CD14-positive monocyte (primary cell): ENCODE results near the gene RTCA. TPM values are rescaled to one million over a fixed set of nuclear protein-coding genes. Genes with fewer than 3 reads are reported as not detected.

Source experiments
- DNase-seq, 3 donors: peaks; one replicate each; pipeline ENCODE4 v3.0.0-alpha.2; 2011 to 2022
- H2AFZ ChIP-seq: 2 replicates; pipeline ENCODE4 v1.6.0; 2012; ENCODE audit warnings: mild to moderate bottlenecking, low read depth, low read length, inconsistent platforms; ENCODE audit not compliant: insufficient read depth, poor library complexity, severe bottlenecking
- H3K27ac ChIP-seq, 2 donors: 1 replicate in 1 of 2; 2 replicates in 1 of 2; pipeline ENCODE4 v1.5.1; 2012 to 2013; ENCODE audit warnings: low read length in 2 of 2, control low read depth in 1 of 2, inconsistent platforms in 1 of 2, low read depth in 1 of 2, mild to moderate bottlenecking in 1 of 2
- H3K27me3 ChIP-seq, 2 donors: one replicate each; pipeline versions ENCODE4 v1.6.0 to v1.6.1; 2011 to 2013; ENCODE audit warnings: low read length in 2 of 2; ENCODE audit not compliant: control insufficient read depth in 2 of 2, insufficient read depth in 2 of 2
- H3K36me3 ChIP-seq, 2 donors: replicated peaks in 1 of 2; 1 replicate in 1 of 2; 2 replicates in 1 of 2; pipeline versions ENCODE4 v1.5.1 to v1.6.1; 2012 to 2013; ENCODE audit warnings: low read length in 2 of 2, control low read depth in 1 of 2, inconsistent platforms in 1 of 2, mild to moderate bottlenecking in 1 of 2; ENCODE audit not compliant: insufficient read depth in 2 of 2, control insufficient read depth in 1 of 2
- H3K4me1 ChIP-seq, 2 donors: 1 replicate in 1 of 2; 2 replicates in 1 of 2; pipeline versions ENCODE4 v1.5.1 to v1.6.1; 2012 to 2013; ENCODE audit warnings: low read length in 2 of 2, control low read depth in 1 of 2, inconsistent platforms in 1 of 2, mild to moderate bottlenecking in 1 of 2, moderate library complexity in 1 of 2; ENCODE audit not compliant: insufficient read depth in 2 of 2, control insufficient read depth in 1 of 2
- H3K4me2 ChIP-seq: replicated peaks from 2 replicates; pipeline ENCODE3; 2012; ENCODE audit warnings: low read length, moderate library complexity, mild to moderate bottlenecking; ENCODE audit not compliant: poor library complexity, severe bottlenecking; ENCODE audit errors: extremely low read depth
- H3K4me3 ChIP-seq, 3 experiments: fragments of 200-600 bp in 1 of 3; sonication (generic) in 1 of 3; replicated peaks in 1 of 3; 1 replicate in 2 of 3; 2 replicates in 1 of 3; pipeline ENCODE4 v1.5.1; 2011 to 2013; ENCODE audit warnings: low read length in 3 of 3, mild to moderate bottlenecking in 3 of 3, control low read depth in 2 of 3, low read depth in 2 of 3, inconsistent platforms in 1 of 3, moderate library complexity in 1 of 3
- H3K79me2 ChIP-seq: 2 replicates; pipeline ENCODE4 v1.6.0; 2012; ENCODE audit warnings: mild to moderate bottlenecking, control low read depth, inconsistent platforms, low read length, moderate library complexity; ENCODE audit not compliant: insufficient read depth
- H3K9ac ChIP-seq: 2 replicates; pipeline ENCODE4 v1.6.0; 2017; ENCODE audit warnings: low read length, mild to moderate bottlenecking; ENCODE audit not compliant: insufficient read depth, poor library complexity, severe bottlenecking
- H3K9me3 ChIP-seq, 2 donors: replicated peaks in 1 of 2; 1 replicate in 1 of 2; 2 replicates in 1 of 2; pipeline versions ENCODE4 v1.5.1 to v1.6.1; 2012 to 2013; ENCODE audit warnings: low read length in 2 of 2, control low read depth in 1 of 2; ENCODE audit not compliant: control insufficient read depth in 1 of 2, insufficient read depth in 1 of 2
- H4K20me1 ChIP-seq: 2 replicates; pipeline ENCODE4 v1.6.0; 2012; ENCODE audit warnings: mild to moderate bottlenecking, low read length, control low read depth, moderate library complexity; ENCODE audit not compliant: insufficient read depth
- H3K27ac Mint-ChIP-seq, 7 donors: one replicate each; pipeline ENCODE4 v1.8.0; 2020; ENCODE audit warnings: mild to moderate bottlenecking in 7 of 7, mixed read lengths in 7 of 7, moderate library complexity in 6 of 7, inconsistent platforms in 2 of 7
- H3K27me3 Mint-ChIP-seq, 3 donors: one replicate each; pipeline ENCODE4 v1.8.0; 2021 to 2022; ENCODE audit warnings: low read depth in 3 of 3, mild to moderate bottlenecking in 3 of 3, mixed read lengths in 3 of 3, moderate library complexity in 3 of 3, inconsistent platforms in 1 of 3
- H3K36me3 Mint-ChIP-seq, 2 donors: one replicate each; pipeline ENCODE4 v1.8.0; 2020; ENCODE audit warnings: mixed read lengths in 2 of 2, inconsistent platforms in 1 of 2, mild to moderate bottlenecking in 1 of 2
- H3K4me1 Mint-ChIP-seq: one replicate; pipeline ENCODE4 v1.8.0; 2020; ENCODE audit warnings: mild to moderate bottlenecking, mixed read lengths
- H3K4me3 Mint-ChIP-seq, 2 donors: one replicate each; pipeline ENCODE4 v1.8.0; 2020; ENCODE audit warnings: mild to moderate bottlenecking in 2 of 2, mixed read lengths in 2 of 2, moderate library complexity in 1 of 2
- H3K9me3 Mint-ChIP-seq, 7 donors: one replicate each; pipeline ENCODE4 v1.8.0; 2020 to 2022; ENCODE audit warnings: mixed read lengths in 7 of 7, mild to moderate bottlenecking in 6 of 7, moderate library complexity in 6 of 7, inconsistent platforms in 2 of 7
- CTCF ChIP-seq: fragments of 200-600 bp; IDR thresholded peaks from one replicate; pipeline ENCODE4 v1.8.0; 2022; ENCODE audit warnings: antibody characterized with exemption, mild to moderate bottlenecking
- WGBS: methylation state at CpG from one replicate; pipeline ENCODE4 v1.1.5; 2013; ENCODE audit warnings: missing lambda C conversion rate; ENCODE audit not compliant: insufficient coverage; 5-methylcytosine and 5-hydroxymethylcytosine counted together
- intact Hi-C, 2 donors: fragments of 100-400 bp; cut with micrococcal nuclease; formaldehyde crosslinking; loops; one replicate each; pipeline versions ENCODE4 v1.15.0 to v1.15.1; 2023
- polyA plus RNA-seq, 3 donors: library from polyadenylated mRNA; depleted of rRNA in 1 of 3; unstranded in 2 of 3; stranded (reverse) in 1 of 3; fragments of 300-500 nt in 2 of 3; fragments of >200 nt in 1 of 3; fragmentation: Illumina TruSeq in 2 of 3; gene quantifications; 1 replicate in 2 of 3; 2 replicates in 1 of 3; pipeline ENCODE4 v1.2.3, GENCODE V29; 2012 to 2021
- small RNA-seq: library from RNA; depleted of rRNA; stranded (forward); fragments of <200 nt; gene quantifications from one replicate; pipeline ENCODE3, GENCODE V24; 2012; ENCODE audit warnings: low read depth; ENCODE audit not compliant: insufficient read length

Gene RTCA
- polyA plus RNA-seq, 3 donors, result 11.7 to 18.3 (median 17.9) TPM

GRCh38 chr1:100342348-100342747, 76.3 kb downstream of the RTCA start:
- Histone ChIP-seq H3K9ac (no peak overlapping the region), H3K79me2 (no peaks in the 10 kb centered on the region), H3K4me3 (no peak overlapping the region), H3K27ac (no peak overlapping the region), H2AFZ (no peak overlapping the region), H4K20me1 (no peaks in the 10 kb centered on the region), H3K27me3 (no peaks in the 10 kb centered on the region), H3K4me1 (no peaks in the 10 kb centered on the region), H3K36me3 (no peaks in the 10 kb centered on the region), H3K4me2 (no peak overlapping the region), H3K9me3 (no peaks in the 10 kb centered on the region)
- intact Hi-C loops, result no loop called here
- peaks cover 0 to 3% (median 0%) of the 10 kb centered on the region in 7 donors for H3K9me3 Mint-ChIP-seq
- H3K36me3 Mint-ChIP-seq, result no peaks in the 10 kb centered on the region
- H3K27me3 Mint-ChIP-seq, result peaks cover 0 to 5% (median 0%) of the 10 kb centered on the region in 3 donors
- TF ChIP-seq CTCF, result no peak
- H3K4me3 Mint-ChIP-seq, result no peak overlapping the region
- DNase-seq, result no peak
- H3K27ac Mint-ChIP-seq, result no peak overlapping the region
- peaks cover 4% of the 10 kb centered on the region for H3K4me1 Mint-ChIP-seq
- 100% methylated on average over 1 of the region's 2 CpGs for WGBS

Small RNA genes within 50 kb of the gene (small RNA-seq; reads per million reads assigned to genes)
- not detected for gene AL445928.1
- gene MIR553, result not detected

Other genes starting within 250 kb of the RTCA start
- gene SASS6, start 133.3 kb upstream of the RTCA start, polyA plus RNA-seq, result under 1 TPM; 0.53 to 0.98 (median 0.93) TPM
- 1 to 10 TPM; 2.2 to 8.1 (median 2.3) TPM for gene TRMT13, start 133.1 kb upstream of the RTCA start, polyA plus RNA-seq
- 1 to 10 TPM in 1 of 3 donors, under 1 TPM in 1, not detected in 1; 0.39 to 1.6 TPM for gene LRRC39, start 88.0 kb upstream of the RTCA start, polyA plus RNA-seq
- gene DBT, start 16.4 kb upstream of the RTCA start, polyA plus RNA-seq, result 1 to 10 TPM; 1.1 to 2.7 (median 1.5) TPM
- gene CDC14A, start 86.3 kb downstream of the RTCA start, polyA plus RNA-seq, result 1 to 10 TPM; 4.2 to 9.2 (median 6.1) TPM